NCI-H187 treated with DMSO at 0.1 percent for 48 hours (cell line): Measurements from ENCODE around the gene UVSSA.
"Not testable (repeated sequence)": the region's sequence is repeated elsewhere in the genome, so short reads cannot be mapped to it uniquely, and the experiment has no call there.

Experiments
- DNase-seq: peaks from one replicate; lab custom pipeline; 2025; lab: John Stamatoyannopoulos, UW

The UVSSA gene

GRCh38 chr4:1376841-1377605, 30.0 kb downstream of the UVSSA start:
- DNase-seq = no peak

- DNase-seq = no peak
Observed at GRCh38 chr4:1377606-1378261, 30.7 kb downstream of the UVSSA start.

GRCh38 chr4:1378559-1379231, 31.7 kb downstream of the UVSSA start:
- no peak for DNase-seq

GRCh38 chr4:1379351-1379781, 32.4 kb downstream of the UVSSA start:
- no peak for DNase-seq

GRCh38 chr4:1379801-1380331, 32.9 kb downstream of the UVSSA start:
- no peak for DNase-seq

- DNase-seq = no peak
Observed at GRCh38 chr4:1380368-1381151, 33.6 kb downstream of the UVSSA start.

- DNase-seq = no peak
Observed at GRCh38 chr4:1381181-1381621, 34.2 kb downstream of the UVSSA start.

- DNase-seq = no peak
Observed at GRCh38 chr4:1381944-1382541, 35.0 kb downstream of the UVSSA start.

- DNase-seq = no peak
Observed at GRCh38 chr4:1382776-1383727, 36.0 kb downstream of the UVSSA start.

- DNase-seq = no peak
Observed at GRCh38 chr4:1383728-1384591, 37.0 kb downstream of the UVSSA start.

- no peak for DNase-seq
Observed at GRCh38 chr4:1384675-1385372, 37.8 kb downstream of the UVSSA start.

- DNase-seq = no peak
Observed at GRCh38 chr4:1385373-1386340, 38.6 kb downstream of the UVSSA start.

- DNase-seq = not testable (repeated sequence)
Observed at GRCh38 chr4:1393363-1393762, 46.4 kb downstream of the UVSSA start.

GRCh38 chr4:1393866-1394265, 46.9 kb downstream of the UVSSA start:
- no peak for DNase-seq

- not testable (repeated sequence) for DNase-seq
Observed at GRCh38 chr4:1394554-1395388, 47.8 kb downstream of the UVSSA start.

GRCh38 chr4:1395389-1395820, 48.4 kb downstream of the UVSSA start:
- not testable (repeated sequence) for DNase-seq
